NCI-H345 (cell line): ENCODE measurements around the gene SLC25A33.

Experiments
- DNase-seq: peaks from one replicate; lab custom pipeline; 2025; lab: John Stamatoyannopoulos, UW

SLC25A33 gene

DNA sequence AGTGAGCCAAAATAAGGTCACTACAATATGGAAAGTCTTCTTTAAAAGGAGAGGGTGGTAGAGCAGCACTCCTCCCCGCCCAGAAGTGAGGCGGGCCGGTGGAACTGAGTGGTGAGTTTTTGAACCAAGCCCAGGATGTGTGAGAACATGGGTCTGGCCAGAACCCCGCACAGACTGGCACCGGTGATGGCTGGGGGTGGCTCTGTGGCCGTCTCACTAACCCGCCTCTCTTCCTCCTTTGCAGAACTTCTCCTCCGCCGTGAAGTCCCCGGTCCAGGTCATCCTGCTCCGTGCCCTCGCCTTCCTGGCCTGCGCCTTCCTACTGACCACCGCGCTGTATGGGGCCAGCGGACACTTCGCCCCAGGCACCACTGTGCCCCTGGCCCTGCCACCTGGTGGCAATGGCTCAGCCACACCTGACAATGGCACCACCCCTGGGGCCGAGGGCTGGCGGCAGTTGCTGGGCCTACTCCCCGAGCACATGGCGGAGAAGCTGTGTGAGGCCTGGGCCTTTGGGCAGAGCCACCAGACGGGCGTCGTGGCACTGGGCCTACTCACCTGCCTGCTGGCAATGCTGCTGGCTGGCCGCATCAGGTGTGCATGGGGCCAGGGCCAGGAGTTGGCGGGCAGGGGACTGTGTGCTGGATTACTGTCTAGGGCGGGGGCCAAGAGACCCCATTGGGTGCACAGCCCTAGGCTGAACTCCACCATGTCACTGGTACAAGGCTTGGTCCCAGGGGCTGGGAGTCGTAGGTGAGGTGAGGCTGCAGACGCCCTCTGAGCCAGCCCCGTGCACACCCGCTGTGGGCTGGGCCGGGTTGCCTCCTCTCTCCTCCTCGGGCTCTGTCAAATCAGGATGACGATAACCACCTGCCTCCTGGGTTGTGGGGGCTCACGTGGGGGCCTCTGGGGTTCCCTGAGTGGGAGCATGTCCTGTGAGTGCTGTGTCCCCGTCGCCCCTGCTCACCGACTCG lies 61.9 kb downstream of the SLC25A33 start:
- no peak for DNase-seq

DNA sequence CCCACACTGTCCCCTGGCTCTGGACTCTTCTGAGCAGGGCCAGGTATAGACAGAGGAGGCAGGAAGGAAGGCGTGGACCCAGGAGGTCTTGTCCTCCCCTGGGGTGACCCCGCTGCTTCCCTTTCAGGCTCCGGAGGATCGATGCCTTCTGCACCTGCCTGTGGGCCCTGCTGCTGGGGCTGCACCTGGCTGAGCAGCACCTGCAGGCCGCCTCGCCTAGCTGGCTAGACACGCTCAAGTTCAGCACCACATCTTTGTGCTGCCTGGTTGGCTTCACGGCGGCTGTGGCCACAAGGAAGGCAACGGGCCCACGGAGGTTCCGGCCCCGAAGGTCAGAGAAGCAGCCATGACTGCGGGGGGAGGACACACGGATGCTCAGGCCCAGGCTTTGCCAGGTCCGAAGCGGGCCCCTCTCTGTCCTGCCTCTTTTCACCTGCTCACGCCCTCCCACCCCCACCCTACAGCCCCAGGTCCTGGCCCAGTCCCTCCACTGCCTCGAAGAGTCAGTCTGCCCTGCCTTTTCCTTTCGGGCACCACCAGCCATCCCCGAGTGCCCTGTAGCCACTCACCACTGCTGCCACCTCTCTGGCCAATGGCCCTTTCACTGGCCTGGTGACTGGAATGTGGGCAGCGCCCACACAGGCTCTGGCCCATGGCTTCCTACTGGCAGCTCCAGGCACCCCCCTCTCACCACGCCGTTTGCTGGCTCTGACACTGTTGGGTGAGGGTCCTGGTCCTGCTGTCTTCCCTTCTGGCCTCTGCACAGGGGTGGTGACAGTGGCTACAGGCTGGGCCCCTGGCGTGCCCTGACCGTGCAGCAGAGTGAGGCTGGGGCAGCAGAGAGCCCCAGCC lies 62.9 kb downstream of the SLC25A33 start:
- DNase-seq: peak; percentile 66

DNA sequence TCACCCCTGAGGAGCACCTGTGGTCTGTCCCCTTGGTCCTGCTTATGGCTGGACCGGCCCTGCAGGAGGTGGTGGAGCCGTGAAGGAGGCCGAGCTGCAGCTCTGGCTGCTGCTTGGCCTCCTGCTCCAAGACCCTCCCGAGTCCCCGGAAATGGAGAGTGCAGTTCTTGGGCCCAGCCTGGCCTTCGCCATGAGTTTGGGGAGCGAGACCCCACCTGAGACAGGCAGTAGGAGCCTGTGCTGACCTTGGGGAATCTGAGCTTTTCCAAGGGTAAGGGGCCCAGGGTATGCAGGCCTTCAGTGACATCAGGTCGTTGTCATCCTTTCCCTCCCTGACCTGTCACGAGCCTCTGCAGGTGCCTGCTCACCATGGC lies 63.5 kb downstream of the SLC25A33 start:
- DNase-seq: no peak

DNA sequence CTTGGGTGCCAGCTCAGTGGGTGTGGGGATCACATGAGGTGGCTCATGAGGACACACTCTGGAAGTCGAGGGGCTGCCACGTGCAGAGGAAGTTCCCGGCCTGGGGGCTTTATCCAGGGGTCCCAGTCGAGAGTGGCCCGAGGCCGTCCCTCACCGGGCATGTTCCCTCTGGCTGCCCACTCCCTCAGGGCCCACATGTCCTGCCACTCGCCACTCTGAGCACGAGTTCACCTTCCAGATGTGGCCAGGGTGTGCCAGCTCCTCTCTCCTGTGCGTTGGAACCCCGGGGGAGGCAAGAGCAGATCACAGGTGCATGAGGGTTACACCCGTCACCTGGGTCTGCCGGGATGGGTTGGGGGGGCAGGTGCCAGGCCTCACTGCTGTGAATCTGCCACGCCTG lies 64.0 kb downstream of the SLC25A33 start:
- no peak for DNase-seq

DNA sequence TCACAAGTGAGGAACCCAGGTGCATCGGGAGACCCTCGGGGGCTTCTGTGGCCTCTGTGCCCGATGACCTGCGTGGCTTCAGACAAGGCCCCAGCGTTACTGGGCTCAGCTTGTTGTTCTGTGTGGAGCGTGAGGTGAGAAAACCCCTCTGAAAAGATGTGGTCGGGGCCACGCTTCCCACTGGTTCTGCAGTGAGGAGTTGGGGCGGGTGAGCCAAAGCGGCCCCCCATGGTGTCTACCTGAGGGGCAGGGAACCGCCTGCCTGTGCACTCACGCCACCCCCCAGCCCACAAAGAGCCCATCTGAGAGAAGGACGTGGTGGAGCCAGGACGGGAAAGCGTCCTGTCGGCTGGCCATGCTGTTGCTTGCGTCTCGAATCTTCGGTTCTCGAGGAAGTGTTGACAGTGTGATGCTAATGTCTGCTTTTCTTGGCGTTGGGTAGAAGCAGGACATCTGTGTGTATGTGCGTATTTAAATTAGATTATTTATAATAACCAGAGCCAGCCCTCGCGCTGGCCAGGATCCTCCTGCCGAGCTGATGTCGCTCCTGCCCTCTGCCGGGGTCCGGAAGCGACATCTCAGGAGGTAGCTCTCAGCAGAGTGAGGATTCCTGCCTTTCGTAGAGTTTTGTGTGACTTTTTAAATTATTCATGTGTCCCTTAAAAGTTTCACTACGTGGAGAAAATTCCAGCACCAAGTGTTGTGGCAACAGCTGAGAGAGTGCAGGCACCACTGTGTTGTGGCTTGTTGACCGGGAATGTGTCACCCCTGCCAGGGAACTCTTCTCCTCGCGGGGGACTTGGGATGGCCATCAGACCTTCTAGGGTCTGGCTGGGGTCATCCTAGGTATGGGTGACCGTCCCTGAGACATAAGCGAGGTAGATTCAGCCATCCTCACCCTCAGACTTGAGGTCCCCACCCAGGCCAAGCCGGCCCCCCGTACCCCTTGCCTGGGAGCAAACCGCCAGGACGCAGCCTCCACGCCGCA lies 64.8 kb downstream of the SLC25A33 start:
- no peak for DNase-seq

DNA sequence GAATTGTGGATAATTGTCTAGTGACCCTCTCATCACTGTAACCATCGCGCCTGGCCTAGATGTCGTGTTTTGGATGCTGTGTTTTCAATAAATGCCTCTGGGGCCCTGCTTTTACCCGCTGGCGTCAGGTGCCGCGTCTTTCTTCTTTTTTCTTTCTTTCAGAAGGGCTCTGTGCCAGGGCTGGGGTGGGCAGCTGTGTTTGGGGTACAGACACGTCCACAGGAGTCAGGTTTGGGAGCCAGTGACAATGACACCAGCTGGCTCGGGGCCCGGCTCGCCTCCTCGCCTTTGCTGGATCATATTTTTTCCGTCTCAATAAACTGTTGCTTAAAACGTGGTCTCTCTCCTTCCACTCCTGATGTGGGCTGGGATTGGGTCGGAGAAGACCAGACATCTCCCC lies 65.6 kb downstream of the SLC25A33 start:
- no peak for DNase-seq

DNA sequence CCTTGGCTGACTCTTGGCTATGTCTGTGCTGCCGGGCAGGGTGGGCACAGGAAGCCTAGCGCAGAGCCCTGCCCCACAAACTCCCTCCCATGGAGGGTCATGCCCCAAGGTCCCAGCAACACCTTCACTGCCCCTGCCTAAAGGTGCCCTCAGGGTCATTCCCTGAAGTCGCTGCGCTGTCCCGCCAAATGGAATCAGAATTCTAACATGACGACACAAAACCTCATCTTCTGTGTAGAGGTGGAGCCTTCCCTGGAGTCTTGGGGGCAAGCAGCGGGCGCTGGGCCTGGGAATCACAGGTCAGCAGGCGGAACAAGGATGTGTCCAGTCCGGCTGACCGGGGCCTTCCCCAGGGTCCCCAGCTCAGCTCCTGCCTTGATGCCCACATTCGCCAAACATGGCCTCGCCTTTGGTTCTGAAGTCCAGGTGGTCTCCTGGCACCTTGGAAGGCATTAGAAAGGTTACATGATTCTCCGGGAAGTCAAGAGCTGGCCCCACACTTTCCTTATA lies 66.7 kb downstream of the SLC25A33 start:
- no peak for DNase-seq

DNA sequence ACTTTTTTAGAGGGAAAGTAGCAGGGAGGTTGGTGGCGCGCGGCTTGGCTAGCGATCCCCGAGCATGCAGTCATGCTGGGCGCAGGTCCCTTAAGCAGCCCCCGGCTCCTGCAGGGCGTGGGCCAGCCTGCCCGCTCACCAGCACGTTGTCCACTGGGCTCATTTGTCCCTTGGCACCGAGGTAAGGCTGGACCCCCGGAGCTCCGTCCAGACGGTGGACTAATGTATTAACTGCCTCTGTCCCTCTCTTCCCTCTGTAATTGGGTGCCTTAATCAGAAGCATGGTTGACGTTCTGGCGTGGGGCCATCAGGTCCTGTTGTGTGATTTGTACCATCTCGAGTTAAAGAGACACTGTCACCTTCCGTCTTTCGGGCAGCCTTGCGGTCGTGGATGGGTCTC lies 67.2 kb downstream of the SLC25A33 start:
- no peak for DNase-seq

DNA sequence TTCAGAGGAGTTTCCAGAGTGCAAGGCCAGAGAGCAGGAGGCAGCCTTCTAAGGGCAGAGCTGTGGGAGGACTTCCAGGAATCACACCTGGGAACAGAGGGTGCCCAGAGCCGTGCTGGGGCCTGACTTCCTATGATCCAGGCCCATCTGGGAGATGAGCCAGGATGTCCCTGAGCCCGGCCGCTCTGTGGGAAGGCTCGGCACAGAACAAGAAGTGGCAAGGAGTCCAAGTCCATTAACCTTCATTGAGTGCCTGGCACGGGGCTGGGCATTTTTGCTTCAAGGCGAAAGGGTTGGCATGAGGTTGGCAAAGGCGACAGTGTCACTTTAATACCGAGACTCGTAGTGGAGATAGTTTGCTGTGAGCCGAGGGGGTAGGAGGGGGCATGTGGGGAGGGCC lies 67.7 kb downstream of the SLC25A33 start:
- DNase-seq: no peak

DNA sequence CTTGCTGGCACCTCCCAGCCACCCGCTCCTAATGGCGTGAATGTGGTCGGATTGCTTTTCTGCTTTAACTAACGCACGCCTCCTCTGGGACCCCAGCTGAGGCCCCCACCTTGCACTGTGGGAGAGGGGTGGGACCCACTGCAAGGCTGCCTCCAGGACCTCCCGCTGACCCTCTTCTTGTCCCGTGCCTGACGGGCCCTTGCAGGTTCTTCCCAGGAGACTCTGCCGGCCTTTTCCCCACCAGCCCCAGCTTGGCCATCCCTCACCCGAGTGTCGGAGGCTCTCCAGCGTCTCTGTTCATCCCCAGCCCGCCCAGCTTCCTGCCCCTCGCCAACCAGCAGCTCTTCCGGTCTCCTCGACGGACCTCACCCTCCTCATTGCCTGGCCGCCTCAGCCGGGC lies 68.1 kb downstream of the SLC25A33 start:
- no peak for DNase-seq

DNA sequence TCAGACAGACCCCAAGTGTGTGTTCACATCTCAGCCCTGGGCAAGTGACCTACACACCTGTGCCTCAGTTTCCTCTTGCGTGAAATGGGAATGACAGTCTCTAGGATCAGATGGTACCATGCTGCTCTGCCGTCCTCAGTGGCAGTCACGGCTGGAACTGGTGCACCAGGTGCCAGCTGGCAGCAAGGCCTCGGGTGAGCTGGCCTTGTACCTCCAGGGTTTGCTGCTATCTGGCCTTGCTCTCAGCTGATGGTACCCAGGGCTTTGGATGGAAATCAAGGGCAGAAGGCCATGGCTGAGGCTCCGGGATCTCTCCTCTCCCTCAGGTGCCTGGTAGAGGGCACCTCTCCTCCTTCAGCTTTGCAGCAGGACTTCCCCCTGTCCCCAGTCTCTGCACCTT lies 70.7 kb downstream of the SLC25A33 start:
- DNase-seq: no peak

DNA sequence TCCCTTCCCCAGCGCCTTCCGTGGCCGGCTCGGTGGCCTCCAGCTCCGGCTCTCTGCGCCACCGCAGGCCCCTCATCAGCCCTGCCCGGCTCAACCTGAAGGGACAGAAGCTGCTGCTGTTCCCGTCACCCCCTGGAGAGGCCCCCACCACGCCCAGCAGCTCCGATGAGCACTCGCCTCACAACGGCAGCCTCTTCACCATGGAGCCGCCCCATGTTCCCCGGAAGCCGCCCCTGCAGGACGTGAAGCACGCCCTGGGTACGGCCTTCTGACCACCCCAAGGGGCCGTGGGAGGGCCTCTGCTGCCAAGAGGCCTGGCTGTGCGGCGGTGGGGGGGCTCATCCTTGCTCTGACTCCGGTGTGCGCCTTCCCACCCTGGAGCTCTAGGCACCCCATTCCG lies 71.3 kb downstream of the SLC25A33 start:
- no peak for DNase-seq

DNA sequence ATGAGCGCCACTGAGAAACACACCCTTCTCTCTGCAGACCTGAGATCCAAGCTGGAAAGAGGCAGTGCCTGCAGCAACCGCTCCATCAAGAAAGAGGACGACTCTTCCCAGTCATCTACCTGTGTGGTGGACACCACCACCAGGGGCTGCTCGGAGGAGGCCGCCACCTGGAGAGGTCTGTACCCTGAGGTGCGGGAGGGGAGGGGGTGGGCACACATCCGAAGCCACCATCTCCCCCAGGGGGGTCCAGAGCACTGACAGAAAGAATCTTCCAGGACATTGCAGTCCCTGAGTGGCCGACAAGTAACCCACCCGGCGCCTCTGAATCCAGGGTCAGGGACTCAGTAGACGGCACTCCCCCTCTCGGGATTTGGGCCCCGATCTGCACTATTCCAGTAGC lies 72.5 kb downstream of the SLC25A33 start:
- no peak for DNase-seq

DNA sequence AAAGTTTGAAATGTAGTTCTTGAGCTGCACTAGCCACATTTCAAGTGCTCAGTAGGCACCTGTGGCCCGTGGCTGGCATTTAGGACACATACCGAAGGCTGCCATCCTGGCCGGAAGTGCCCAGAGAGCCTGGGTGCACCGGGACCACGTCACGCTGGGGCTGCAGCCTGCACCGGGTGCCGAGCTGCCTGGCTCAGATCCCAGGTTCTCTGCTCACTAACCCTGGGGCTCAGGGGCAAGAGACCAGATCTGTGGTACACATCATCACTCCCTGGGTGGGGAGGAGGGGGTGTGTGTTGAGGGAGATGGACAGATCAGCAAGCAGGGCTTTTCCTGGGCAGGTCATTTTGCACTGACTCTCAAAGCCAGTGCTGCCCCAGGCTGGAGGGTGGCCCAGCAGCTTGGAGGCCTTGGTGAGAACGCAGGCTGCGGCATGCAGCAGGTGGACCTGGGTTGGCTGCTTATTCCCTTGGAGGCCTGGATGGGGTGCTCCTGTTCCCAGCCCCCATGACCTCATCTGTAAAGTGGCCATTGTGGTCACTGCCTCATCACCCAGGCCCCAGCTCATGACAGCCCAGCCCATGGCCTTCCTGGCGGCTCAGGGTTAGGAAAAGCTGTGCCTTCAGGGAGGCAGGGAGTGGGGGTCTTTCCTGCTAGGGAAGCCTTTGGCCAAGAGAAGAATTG lies 73.0 kb downstream of the SLC25A33 start:
- no peak for DNase-seq

DNA sequence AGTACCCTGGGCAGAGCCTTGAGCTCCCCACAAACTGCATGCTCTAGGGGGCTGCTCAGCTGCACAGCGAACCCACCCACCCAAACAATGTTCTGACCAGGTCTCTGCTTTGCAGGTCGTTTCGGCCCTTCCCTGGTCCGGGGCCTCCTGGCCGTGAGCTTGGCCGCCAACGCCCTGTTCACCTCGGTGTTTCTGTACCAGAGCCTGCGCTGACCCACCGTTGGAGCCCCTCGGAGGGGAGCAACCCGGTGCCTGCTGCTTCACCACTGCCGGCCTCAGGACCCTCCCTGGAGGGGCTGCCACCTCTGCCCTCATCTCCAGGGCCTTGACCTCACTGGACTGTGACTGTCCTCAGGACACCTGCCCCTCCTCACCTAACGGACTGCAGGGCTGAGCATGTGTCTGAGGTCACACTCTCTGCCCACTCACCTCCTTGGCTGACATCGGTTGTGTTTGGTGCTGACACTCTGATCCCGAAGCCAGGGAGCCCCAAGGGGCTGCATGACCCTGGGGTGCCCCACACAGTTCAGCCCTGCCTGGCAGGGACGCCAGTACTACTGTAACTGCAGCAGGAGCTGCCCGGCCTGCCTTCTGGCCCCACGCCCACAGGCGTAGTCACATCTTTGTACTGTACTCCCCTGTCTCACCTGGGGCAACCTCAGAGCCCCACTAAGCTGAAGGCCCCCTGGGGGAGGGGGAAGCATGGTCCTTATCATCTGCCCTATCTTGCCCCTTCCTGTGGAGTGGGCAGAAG lies 73.8 kb downstream of the SLC25A33 start:
- no peak for DNase-seq

DNA sequence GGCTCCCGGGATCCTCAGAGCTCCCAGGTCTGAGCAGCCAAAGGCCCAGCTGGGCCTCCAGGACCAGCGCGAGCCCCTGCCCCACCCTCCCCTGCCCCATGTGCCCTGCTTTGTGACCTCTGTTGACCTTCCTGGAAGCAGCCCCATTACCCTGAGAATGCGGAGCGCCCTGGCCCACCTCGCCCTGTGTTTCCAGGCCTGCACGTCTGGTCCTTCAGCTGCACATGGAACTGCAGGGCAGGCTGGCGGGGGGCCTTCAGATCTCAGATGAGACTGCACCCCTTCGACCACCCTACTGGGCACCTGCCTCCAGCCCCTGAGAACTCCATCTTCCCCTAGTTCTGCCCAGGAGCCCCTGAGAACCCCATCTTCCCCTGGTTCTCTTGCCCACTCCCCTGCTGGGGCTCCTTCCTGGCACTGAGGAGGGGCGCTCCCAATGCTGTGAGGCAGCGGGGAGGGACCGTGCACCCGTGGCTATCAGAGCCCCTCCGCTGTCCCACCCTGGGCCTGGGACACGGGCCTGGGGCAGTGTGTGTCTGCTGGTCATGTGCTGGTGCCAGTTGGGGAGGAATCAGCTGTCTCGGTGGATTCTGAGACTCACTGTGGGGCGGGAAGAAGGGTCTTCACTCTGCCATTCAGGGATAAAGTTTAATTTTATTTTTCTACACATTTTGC lies 74.5 kb downstream of the SLC25A33 start:
- no peak for DNase-seq

DNA sequence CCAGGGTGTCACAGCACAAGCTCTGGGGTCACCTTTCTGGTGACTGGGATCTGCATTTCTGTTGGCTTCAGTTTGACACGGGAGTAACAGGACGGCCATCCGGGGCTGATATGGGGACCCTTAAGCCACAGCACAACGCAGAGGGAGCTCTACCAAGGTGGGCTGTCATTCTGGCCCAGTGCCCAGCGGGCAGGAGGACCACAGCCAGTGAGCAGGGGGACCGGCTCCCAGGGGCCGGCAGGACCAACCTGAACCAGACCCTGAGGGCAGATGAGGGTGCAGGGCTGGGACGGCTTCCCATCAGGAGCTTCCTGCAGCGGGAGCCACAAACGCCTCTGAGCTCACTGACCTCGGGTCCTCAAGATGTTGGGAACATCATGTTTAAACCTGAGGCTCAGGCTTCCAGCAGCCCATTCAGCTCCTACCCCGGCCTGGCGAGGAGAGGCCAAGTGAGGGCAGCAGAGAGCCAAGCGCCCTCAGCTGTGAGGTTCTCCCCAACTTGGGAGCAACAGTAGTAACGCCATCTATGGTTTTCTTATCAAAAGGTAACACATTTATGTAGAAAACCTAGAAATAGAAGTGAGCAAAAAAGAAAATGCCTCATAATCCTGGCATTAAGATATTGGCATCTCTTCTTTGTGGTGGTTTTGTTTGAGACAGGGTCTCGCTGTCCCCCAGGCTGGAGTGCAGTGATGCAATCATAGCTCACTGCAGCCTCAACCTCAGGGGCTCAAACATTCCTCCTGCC lies 76.2 kb downstream of the SLC25A33 start:
- no peak for DNase-seq

DNA sequence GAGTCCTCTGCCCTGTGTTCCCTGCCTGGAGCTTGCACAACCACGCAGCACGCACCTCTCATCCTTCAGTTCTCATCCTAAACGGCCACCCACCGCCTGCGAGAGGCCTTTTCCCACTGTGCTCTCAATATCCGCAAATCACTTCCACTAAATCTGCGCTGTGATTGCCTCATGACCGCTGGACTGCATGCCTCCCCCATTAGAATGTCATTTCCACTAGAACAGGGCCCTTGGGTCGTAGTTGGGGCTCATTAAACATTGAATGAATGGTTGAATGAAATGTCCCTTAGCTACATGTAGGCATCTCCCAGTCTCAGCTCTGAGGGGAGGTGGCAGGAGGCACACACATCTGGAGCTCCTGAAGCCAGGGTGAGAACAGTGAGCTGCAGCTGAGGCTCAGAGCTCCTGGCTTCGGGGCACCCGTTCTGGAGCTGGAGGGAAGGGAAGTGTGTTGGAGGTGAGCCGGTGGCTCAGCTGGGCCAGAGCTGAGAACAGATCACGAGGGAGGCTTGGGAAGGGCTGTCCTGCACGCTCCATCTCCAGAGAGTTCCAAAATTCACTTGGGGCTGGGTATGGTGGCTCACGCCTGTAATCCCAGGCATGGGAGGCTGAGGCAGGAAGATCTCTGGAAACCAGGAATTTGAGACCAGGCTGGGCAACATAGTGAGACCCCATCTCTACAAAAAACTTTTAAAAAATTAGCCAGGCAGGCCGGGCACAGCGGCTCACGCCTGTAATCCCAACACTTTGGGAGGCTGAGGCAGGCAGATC lies 79.8 kb downstream of the SLC25A33 start:
- no peak for DNase-seq
